K562 (cell line): ENCODE results near the gene TBX6. TPM values are rescaled to one million over a fixed set of nuclear protein-coding genes. Genes with fewer than 3 reads are reported as not detected.

Experiments used
- HDGF ChIP-seq: fragments of 450-650 bp; IDR thresholded peaks from 2 replicates; pipeline ENCODE4 v1.6.1; 2016
- PHF8 ChIP-seq: fragments of 200-600 bp; sonication (generic); IDR thresholded peaks from 2 replicates; pipeline ENCODE4 v1.6.1; 2012; ENCODE audit warnings: mixed run types, mild to moderate bottlenecking, inconsistent platforms, low read length, moderate library complexity, borderline replicate concordance
- RBBP5 ChIP-seq: fragments of 200-600 bp; sonication (generic); IDR thresholded peaks from 2 replicates; pipeline ENCODE4 v1.6.1; 2012; ENCODE audit warnings: borderline replicate concordance, mild to moderate bottlenecking, low read length, control low read depth, inconsistent platforms; ENCODE audit not compliant: insufficient read depth, poor library complexity, severe bottlenecking
- RBFOX2 ChIP-seq: fragments of 200-400 bp; formaldehyde crosslinking; IDR thresholded peaks from 2 replicates; pipeline ENCODE4 v1.6.1; 2017; ENCODE audit warnings: low read depth, mild to moderate bottlenecking, low read length, moderate library complexity
- REST ChIP-seq, 2 experiments: fragments of 450-650 bp; formaldehyde crosslinking in 1 of 2; IDR thresholded peaks; 2 replicates each; pipeline versions ENCODE4 v1.4.0 to v1.6.1; 2014 to 2020; ENCODE audit warnings: mild to moderate bottlenecking in 2 of 2, borderline replicate concordance in 1 of 2, low read depth in 1 of 2
- SMARCA5 ChIP-seq: fragments of 450-650 bp; IDR thresholded peaks from 2 replicates; pipeline ENCODE4 v1.6.1; 2016
- polyA plus RNA-seq, 8 experiments: library from polyadenylated mRNA; depleted of rRNA in 4 of 8; stranded (reverse) in 5 of 8; unstranded in 3 of 8; fragments of >200 nt; fragmentation: Nextera tagmentation in 2 of 8; fragmentation: Illumina TruSeq in 1 of 8; extraction: Ambion mirVana in 2 of 8; extraction: Trizol in 1 of 8; gene quantifications; 2 replicates each; pipeline versions ENCODE4 v1.2.1 to v1.2.3, GENCODE V29; 2011 to 2014; ENCODE audit warnings: inconsistent platforms in 1 of 8, missing spikeins in 1 of 8
- total RNA-seq, 7 experiments: library from RNA; depleted of rRNA in 6 of 7; stranded (reverse); fragments of >200 nt in 6 of 7; fragmentation: Illumina TruSeq in 2 of 7; extraction: Trizol in 2 of 7; gene quantifications; 2 replicates each; pipeline versions ENCODE4 v1.2.1 to v1.2.3, GENCODE V29; 2011 to 2021; ENCODE audit warnings: low replicate concordance in 1 of 7
- TF ChIP-seq, protein P1 (sequence below), 2 experiments: IDR thresholded peaks; 2 replicates each; pipeline ENCODE4 v1.6.1; 2011; ENCODE audit warnings: borderline replicate concordance in 1 of 2, control low read depth in 1 of 2, low read depth in 1 of 2, low read length in 1 of 2, mild to moderate bottlenecking in 1 of 2, mixed read lengths in 1 of 2, moderate library complexity in 1 of 2; ENCODE audit not compliant: insufficient read depth in 1 of 2, insufficient read length in 1 of 2, poor library complexity in 1 of 2, severe bottlenecking in 1 of 2; ENCODE audit errors: extremely low read depth in 1 of 2
- TF ChIP-seq, protein P2 (sequence below): sonication (generic); formaldehyde crosslinking; IDR thresholded peaks from 2 replicates; pipeline ENCODE4 v1.8.1; 2022; ENCODE audit warnings: missing genetic modification reagents

TBX6 gene
- total and polyA plus RNA-seq, 9 of the 15 experiments (the other 6 are each of a cell fraction or from before 2014, with no cell fraction given) = 0.07 to 0.58 (median 0.11) TPM; not detected in 2

DNA sequence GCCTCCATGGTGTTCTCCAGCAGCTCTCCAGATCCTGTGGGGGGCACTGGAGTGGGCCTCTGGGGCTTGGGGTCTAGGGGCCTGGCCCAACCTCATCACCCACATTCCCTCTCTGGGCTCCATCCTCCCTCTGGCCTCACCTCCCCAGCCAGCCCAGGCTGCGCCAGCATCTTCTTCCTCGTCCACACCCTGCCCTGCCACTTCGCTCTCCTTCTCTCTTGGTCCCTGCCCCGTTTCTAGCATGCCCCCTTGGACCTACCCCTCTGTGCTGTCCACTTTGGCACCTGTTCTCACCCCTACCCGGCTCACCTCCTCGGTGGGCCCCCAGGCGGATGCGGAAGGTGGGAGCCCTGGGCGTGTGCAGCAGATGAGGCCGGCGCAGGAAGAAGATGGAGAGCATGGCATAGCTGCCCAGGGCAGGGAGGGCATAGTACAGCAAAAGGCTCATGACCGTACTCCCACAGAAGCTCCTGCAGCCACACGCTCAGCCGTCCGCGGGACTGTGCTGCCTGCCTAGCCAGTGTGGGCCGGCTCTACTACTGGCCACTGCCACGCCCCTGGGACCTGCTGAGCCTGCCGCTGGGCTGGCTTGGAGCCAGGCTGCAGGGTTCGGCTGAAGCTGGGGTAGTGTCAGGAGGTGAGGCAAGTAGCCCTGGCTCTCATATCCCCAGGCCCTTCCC, 21.4 kb upstream of the TBX6 start, which contains the start of gene GDPD3 (continued):
- peak; percentile 44; the same call in 1 of the 2 replicates for TF ChIP-seq RBFOX2
- TF ChIP-seq RBBP5 = peak; percentile 46
- TF ChIP-seq, protein P1, sequence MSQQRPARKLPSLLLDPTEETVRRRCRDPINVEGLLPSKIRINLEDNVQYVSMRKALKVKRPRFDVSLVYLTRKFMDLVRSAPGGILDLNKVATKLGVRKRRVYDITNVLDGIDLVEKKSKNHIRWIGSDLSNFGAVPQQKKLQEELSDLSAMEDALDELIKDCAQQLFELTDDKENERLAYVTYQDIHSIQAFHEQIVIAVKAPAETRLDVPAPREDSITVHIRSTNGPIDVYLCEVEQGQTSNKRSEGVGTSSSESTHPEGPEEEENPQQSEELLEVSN (IDR thresholded peaks at IDR 0.05; ENCODE audit: borderline replicate concordance in 1 of 2, extremely low read depth in 1 of 2, insufficient read depth in 1 of 2, insufficient read length in 1 of 2, low read depth in 1 of 2, low read length in 1 of 2, poor library complexity in 1 of 2, severe bottlenecking in 1 of 2) = peak in 1 of 2 experiments; percentile 2
- TF ChIP-seq, protein P2, sequence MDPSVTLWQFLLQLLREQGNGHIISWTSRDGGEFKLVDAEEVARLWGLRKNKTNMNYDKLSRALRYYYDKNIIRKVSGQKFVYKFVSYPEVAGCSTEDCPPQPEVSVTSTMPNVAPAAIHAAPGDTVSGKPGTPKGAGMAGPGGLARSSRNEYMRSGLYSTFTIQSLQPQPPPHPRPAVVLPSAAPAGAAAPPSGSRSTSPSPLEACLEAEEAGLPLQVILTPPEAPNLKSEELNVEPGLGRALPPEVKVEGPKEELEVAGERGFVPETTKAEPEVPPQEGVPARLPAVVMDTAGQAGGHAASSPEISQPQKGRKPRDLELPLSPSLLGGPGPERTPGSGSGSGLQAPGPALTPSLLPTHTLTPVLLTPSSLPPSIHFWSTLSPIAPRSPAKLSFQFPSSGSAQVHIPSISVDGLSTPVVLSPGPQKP = no peak
- peak; percentile 87 for TF ChIP-seq REST (IDR thresholded peaks at IDR 0.05; ENCODE audit: borderline replicate concordance)
- TF ChIP-seq REST (CRISPR knock-in tag; IDR thresholded peaks at IDR 0.05; ENCODE audit: low read depth) = no peak
- TF ChIP-seq SMARCA5 = peak; percentile 75
- peak; percentile 72; the same call in 1 of the 2 replicates for TF ChIP-seq HDGF
- TF ChIP-seq PHF8 = peak; percentile 17; the same call in 1 of the 2 replicates
